Renal cortex interstitium (tissue), 11 donors: ENCODE data around the gene SPI1. TPM values are rescaled to one million over a fixed set of nuclear protein-coding genes. Genes with fewer than 3 reads are reported as not detected.

ENCODE experiments used
- DNase-seq, 11 donors: peaks; one replicate each; pipeline ENCODE4 v3.0.0-alpha.2; 2013; ENCODE audit warnings: low read depth in 9 of 11, low spot score in 4 of 11; ENCODE audit errors: extremely low read depth in 1 of 11
- polyA plus RNA-seq, 3 donors: library from polyadenylated mRNA; unstranded; fragments of 120-200 nt; gene quantifications; one replicate each; pipeline ENCODE4 v1.2.1, GENCODE V29; 2013; ENCODE audit not compliant: insufficient read length in 3 of 3

The SPI1 gene
- polyA plus RNA-seq, 3 donors: 2.8 to 5.2 (median 4.9) TPM

- no peak for DNase-seq
Measured at GRCh38 chr11:47314992-47315391, 63.4 kb downstream of the SPI1 start.

- DNase-seq: no peak
Measured at GRCh38 chr11:47308050-47308823, 70.1 kb downstream of the SPI1 start.

- no peak for DNase-seq
Measured at GRCh38 chr11:47306484-47306844, 71.9 kb downstream of the SPI1 start.

- no peak for DNase-seq
Measured at GRCh38 chr11:47305734-47306483, 72.4 kb downstream of the SPI1 start.

Other genes starting within 250 kb of the SPI1 start
- 10 to 100 TPM; 80.8 to 93.3 (median 88.9) TPM for gene ARFGAP2, start 201.7 kb downstream of the SPI1 start, polyA plus RNA-seq
- gene PACSIN3, start 192.1 kb downstream of the SPI1 start, polyA plus RNA-seq: 10 to 100 TPM; 25.9 to 43.6 (median 38.8) TPM
- gene DDB2, start 163.6 kb downstream of the SPI1 start, polyA plus RNA-seq: 10 to 100 TPM; 22.2 to 27.7 (median 22.9) TPM
- gene ACP2, start 129.7 kb downstream of the SPI1 start, polyA plus RNA-seq: 10 to 100 TPM; 52.4 to 57.8 (median 55.4) TPM
- gene NR1H3, start 120.6 kb downstream of the SPI1 start, polyA plus RNA-seq: 10 to 100 TPM; 39.1 to 52.3 (median 47.5) TPM
- 10 to 100 TPM; 41.5 to 53.3 (median 47.2) TPM for gene MADD, start 108.4 kb downstream of the SPI1 start, polyA plus RNA-seq
- under 1 TPM in 2 of 3 donors, not detected in 1; 0.08 to 0.14 TPM for gene MYBPC3, start 25.8 kb downstream of the SPI1 start, polyA plus RNA-seq
- 10 to 100 TPM; 38.7 to 67.4 (median 55.8) TPM for gene SLC39A13, start 30.0 kb upstream of the SPI1 start, polyA plus RNA-seq
- gene PSMC3, start 47.9 kb upstream of the SPI1 start, polyA plus RNA-seq: 100 to 1,000 TPM; 132 to 174 (median 160) TPM
- under 1 TPM; 0.11 to 0.52 (median 0.19) TPM for gene RAPSN, start 70.6 kb upstream of the SPI1 start, polyA plus RNA-seq
- 100 to 1,000 TPM; 108 to 126 (median 112) TPM for gene CELF1, start 174.6 kb upstream of the SPI1 start, polyA plus RNA-seq
- gene PTPMT1, start 187.1 kb upstream of the SPI1 start, polyA plus RNA-seq: 10 to 100 TPM; 47.0 to 59.2 (median 51.9) TPM
- gene KBTBD4, start 200.4 kb upstream of the SPI1 start, polyA plus RNA-seq: 10 to 100 TPM; 25.8 to 27.5 (median 25.9) TPM
- 100 to 1,000 TPM; 136 to 148 (median 141) TPM for gene NDUFS3, start 200.5 kb upstream of the SPI1 start, polyA plus RNA-seq
- under 1 TPM; 0.24 to 0.50 (median 0.40) TPM for gene FAM180B, start 208.1 kb upstream of the SPI1 start, polyA plus RNA-seq
- 10 to 100 TPM in 1 of 3 donors, 1 to 10 TPM in 2; 6.1 to 14.2 (median 8.2) TPM for gene C1QTNF4, start 215.9 kb upstream of the SPI1 start, polyA plus RNA-seq